HepG2 (cell line): ENCODE data around the gene C11orf54. TPM values are rescaled to one million over a fixed set of nuclear protein-coding genes. Genes with fewer than 3 reads are reported as not detected.

Experiments
- MEIS2 ChIP-seq: sonication (generic); formaldehyde crosslinking; IDR thresholded peaks from 2 replicates; pipeline ENCODE4 v1.9.0; 2021; ENCODE audit warnings: mild to moderate bottlenecking, missing genetic modification reagents
- MNT ChIP-seq: fragments of 450-650 bp; IDR thresholded peaks from 2 replicates; pipeline ENCODE4 v1.6.1; 2016
- PHF21A ChIP-seq: sonication (generic); formaldehyde crosslinking; IDR thresholded peaks from 2 replicates; pipeline ENCODE4 v1.5.0; 2020; ENCODE audit warnings: mild to moderate bottlenecking, missing genetic modification reagents
- PRDM10 ChIP-seq: sonication (generic); formaldehyde crosslinking; IDR thresholded peaks from 2 replicates; pipeline ENCODE4 v1.4.0; 2020; ENCODE audit warnings: low read depth, missing genetic modification reagents
- PRDM15 ChIP-seq: sonication (generic); formaldehyde crosslinking; IDR thresholded peaks from 2 replicates; pipeline ENCODE4 v1.4.0; 2020; ENCODE audit warnings: missing genetic modification reagents
- REST ChIP-seq, 2 experiments: IDR thresholded peaks; 2 replicates each; pipeline ENCODE4 v1.6.1; 2011 to 2012; ENCODE audit warnings: low read length in 2 of 2, borderline replicate concordance in 1 of 2, low read depth in 1 of 2, mild to moderate bottlenecking in 1 of 2, moderate library complexity in 1 of 2
- SAP130 ChIP-seq: IDR thresholded peaks from 2 replicates; pipeline ENCODE4 v1.6.1; 2016; ENCODE audit warnings: low read depth
- SOX5 ChIP-seq: IDR thresholded peaks from 2 replicates; pipeline ENCODE4 v1.6.1; 2016; ENCODE audit warnings: borderline replicate concordance
- ZNF230 ChIP-seq: sonication (generic); formaldehyde crosslinking; IDR thresholded peaks from 2 replicates; pipeline ENCODE4 v1.4.0; 2020; ENCODE audit warnings: mild to moderate bottlenecking, missing genetic modification reagents
- ZNF430 ChIP-seq: sonication (generic); formaldehyde crosslinking; IDR thresholded peaks from 2 replicates; pipeline ENCODE4 v1.9.0; 2021; ENCODE audit warnings: mild to moderate bottlenecking, missing genetic modification reagents
- ZNF530 ChIP-seq: sonication (generic); formaldehyde crosslinking; IDR thresholded peaks from 2 replicates; pipeline ENCODE4 v1.5.0; 2020; ENCODE audit warnings: low read depth, mild to moderate bottlenecking, missing genetic modification reagents
- ZNF790 ChIP-seq: sonication (generic); formaldehyde crosslinking; IDR thresholded peaks from 2 replicates; pipeline ENCODE4 v1.8.0; 2022; ENCODE audit warnings: missing genetic modification reagents, mild to moderate bottlenecking, borderline replicate concordance
- ZNF83 ChIP-seq: sonication (generic); formaldehyde crosslinking; IDR thresholded peaks from 2 replicates; pipeline ENCODE4 v1.4.0; 2020; ENCODE audit warnings: missing genetic modification reagents, mild to moderate bottlenecking, borderline replicate concordance
- polyA plus RNA-seq, 8 experiments: library from polyadenylated mRNA; depleted of rRNA in 3 of 8; stranded (reverse) in 7 of 8; unstranded in 1 of 8; fragments of >200 nt; fragmentation: Illumina TruSeq in 4 of 8; extraction: Trizol in 4 of 8; gene quantifications; 2 replicates each; pipeline versions ENCODE4 v1.2.1 to v1.2.3, GENCODE V29; 2011 to 2016; ENCODE audit warnings: low read depth in 4 of 8, missing spikeins in 1 of 8, mixed read lengths in 1 of 8; ENCODE audit not compliant: insufficient read depth in 1 of 8
- total RNA-seq, 5 experiments: library from RNA; depleted of rRNA; stranded (reverse); fragments of >200 nt; fragmentation: Illumina TruSeq; extraction: Trizol; gene quantifications; 2 replicates each; pipeline ENCODE4 v1.2.3, GENCODE V29; 2016; ENCODE audit warnings: low read depth in 1 of 5

C11orf54 gene
- total and polyA plus RNA-seq, 2 of the 13 experiments (the other 11 are each of a cell fraction or from before 2014, with no cell fraction given) = 42.7 to 50.1 TPM

GRCh38 chr11:93741882-93742226 is 382 bp downstream of the C11orf54 start (continued):
- TF ChIP-seq PRDM10 (CRISPR knock-in tag) = 0 out of 2 replicates have a peak, but pooled peaks have one; percentile 26
- no peak for TF ChIP-seq ZNF83 (CRISPR knock-in tag)
- TF ChIP-seq ZNF790 (CRISPR knock-in tag) = no peak
- TF ChIP-seq MEIS2 = peak; percentile 14; the same call in 1 of the 2 replicates
- 0 out of 2 replicates have a peak, but pooled peaks have one; percentile 22 for TF ChIP-seq ZNF230 (CRISPR knock-in tag)
- no peak for TF ChIP-seq PRDM15
- peak; percentile 42 for TF ChIP-seq SOX5 (CRISPR knock-in tag)
- TF ChIP-seq PHF21A (CRISPR knock-in tag) = 0 out of 2 replicates have a peak, but pooled peaks have one; percentile 12
- TF ChIP-seq REST (IDR thresholded peaks at IDR 0.05; ENCODE audit: borderline replicate concordance in 1 of 2, low read depth in 1 of 2, low read length in 2 of 2) = peak in 1 of 2 experiments; percentile 51; a peak in 1 of 4 replicates
- TF ChIP-seq ZNF530 (CRISPR knock-in tag) = no peak
- peak; percentile 24; the same call in 1 of the 2 replicates for TF ChIP-seq SAP130 (CRISPR knock-in tag)
- 0 out of 2 replicates have a peak, but pooled peaks have one; percentile 68 for TF ChIP-seq ZNF430 (CRISPR knock-in tag)
- no peak for TF ChIP-seq MNT
